ENCODE results near the gene SYCE3. TPM values are rescaled to one million over a fixed set of nuclear protein-coding genes. Genes with fewer than 3 reads are reported as not detected.

The SYCE3 gene
- polyA plus RNA-seq, 1 of the 3 experiments (the other 2 are of a cell fraction), result 3.6 TPM

- H3K9ac ChIP-seq, result peak overlapping the region; percentile 32; the same call in 1 of the 2 replicates
Observed at GRCh38 chr22:50563413-50564160, 868 bp upstream of the SYCE3 start.

More at GRCh38 chr22:50563413-50564160, 868 bp upstream of the SYCE3 start:
- no peaks in the 10 kb centered on the region for H3K27me3 ChIP-seq (ENCODE audit: insufficient read depth)
- no peaks in the 10 kb centered on the region for H4K20me1 ChIP-seq (ENCODE audit: insufficient read depth)
- H3K79me2 ChIP-seq (ENCODE audit: insufficient read depth), result no peaks in the 10 kb centered on the region
- H3K4me2 ChIP-seq, result peak overlapping the region; percentile 93
- peaks cover 0 to 1% of the 10 kb centered on the region in 2 experiments for H3K36me3 ChIP-seq (replicated peaks in 1 of 2; ENCODE audit: control insufficient read depth in 1 of 2, insufficient read depth in 2 of 2, low read length in 1 of 2)
- CTCF ChIA-PET, result interaction anchor here (0.6 to 4.9 kb wide), 30 partner anchors 9 to 261 kb away, joined by 3 to 73 read pairs (median 6); partner anchors contain the start of genes CHKB, CPT1B, KLHDC7B and LMF2
- POLR2A ChIA-PET, result interaction anchor here (1.2 to 2.7 kb wide), 4 partner anchors 12 to 38 kb away, joined by 4 to 12 read pairs (median 8); partner anchors contain the start of gene SCO2
- H3F3A ChIP-seq (replicated peaks; ENCODE audit: insufficient read depth), result no peaks in the 10 kb centered on the region
- peaks cover 0 to 4% of the 10 kb centered on the region in 2 experiments; a peak in 1 of 4 replicates for H3K4me1 ChIP-seq (ENCODE audit: control insufficient read depth in 1 of 2, insufficient read depth in 2 of 2, low read depth in 1 of 2, low read length in 1 of 2)
- H2AFZ ChIP-seq (ENCODE audit: low read depth), result peak overlapping the region; percentile 97
- peak; percentile 37 for DNase-seq
- H3K9me2 ChIP-seq, result no peaks in the 10 kb centered on the region
- TF ChIP-seq TAF1 (IDR thresholded peaks at IDR 0.05; ENCODE audit: borderline replicate concordance, low read depth, low read length), result no peak
- TF ChIP-seq IRF3 (IDR thresholded peaks at IDR 0.05; ENCODE audit: low read depth, low read length), result no peak
- no peak for TF ChIP-seq EZH2phosphoT487 (IDR thresholded peaks at IDR 0.05; ENCODE audit: borderline replicate concordance, low read depth)
- no peak for TF ChIP-seq NRF1 (IDR thresholded peaks at IDR 0.05; ENCODE audit: low read depth, low read length)
- TF ChIP-seq TCF12 (IDR thresholded peaks at IDR 0.05), result no peak
- no peak for TF ChIP-seq MXI1 (IDR thresholded peaks at IDR 0.05; ENCODE audit: low read depth, low read length)
- TF ChIP-seq RXRA (IDR thresholded peaks at IDR 0.05; ENCODE audit: borderline replicate concordance, low read depth), result no peak
- no peak for TF ChIP-seq RCOR1 (IDR thresholded peaks at IDR 0.05; ENCODE audit: low read length)
- TF ChIP-seq, protein P1, sequence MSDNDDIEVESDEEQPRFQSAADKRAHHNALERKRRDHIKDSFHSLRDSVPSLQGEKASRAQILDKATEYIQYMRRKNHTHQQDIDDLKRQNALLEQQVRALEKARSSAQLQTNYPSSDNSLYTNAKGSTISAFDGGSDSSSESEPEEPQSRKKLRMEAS (IDR thresholded peaks at IDR 0.05; ENCODE audit: low read depth), result no peak
- TF ChIP-seq, protein P2, sequence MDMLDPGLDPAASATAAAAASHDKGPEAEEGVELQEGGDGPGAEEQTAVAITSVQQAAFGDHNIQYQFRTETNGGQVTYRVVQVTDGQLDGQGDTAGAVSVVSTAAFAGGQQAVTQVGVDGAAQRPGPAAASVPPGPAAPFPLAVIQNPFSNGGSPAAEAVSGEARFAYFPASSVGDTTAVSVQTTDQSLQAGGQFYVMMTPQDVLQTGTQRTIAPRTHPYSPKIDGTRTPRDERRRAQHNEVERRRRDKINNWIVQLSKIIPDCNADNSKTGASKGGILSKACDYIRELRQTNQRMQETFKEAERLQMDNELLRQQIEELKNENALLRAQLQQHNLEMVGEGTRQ (IDR thresholded peaks at IDR 0.05; ENCODE audit: borderline replicate concordance, low read depth, low read length), result no peak
- TF ChIP-seq MEF2A (IDR thresholded peaks at IDR 0.05; ENCODE audit: borderline replicate concordance, low read depth), result no peak
- TF ChIP-seq NFIC (IDR thresholded peaks at IDR 0.05; ENCODE audit: borderline replicate concordance), result no peak
- TF ChIP-seq TEAD4 (IDR thresholded peaks at IDR 0.05; ENCODE audit: borderline replicate concordance, insufficient read depth), result no peak
- TF ChIP-seq GABPA (IDR thresholded peaks at IDR 0.05; ENCODE audit: low read depth), result no peak
- TF ChIP-seq RFX5 (IDR thresholded peaks at IDR 0.05; ENCODE audit: low read length), result no peak
- H3K9me3 ChIP-seq, result no peaks in the 10 kb centered on the region
- H3K4me3 ChIP-seq (ENCODE audit: low read depth in 2 of 2, low read length in 1 of 2), result peak overlapping the region; percentile 62 to 96
- no peak overlapping the region; a peak in 1 of 4 replicates for H3K27ac ChIP-seq (ENCODE audit: low read depth in 2 of 2, low read length in 1 of 2)
- 26% methylated on average over 16 of the region's 17 CpGs for WGBS (ENCODE audit: low lambda C conversion rate)
